Type B pancreatic cell (in vitro differentiated cells): ENCODE measurements around the gene IPO9. TPM values are rescaled to one million over a fixed set of nuclear protein-coding genes. Genes with fewer than 3 reads are reported as not detected.

Experiments
- DNase-seq: peaks from one replicate; pipeline ENCODE4 v3.0.0; 2021; ENCODE audit warnings: mixed read lengths; ENCODE audit not compliant: unreplicated experiment; ENCODE audit errors: extremely low spot score
- H3K27ac Mint-ChIP-seq: 2 replicates; pipeline ENCODE4 v1.8.0; 2021; ENCODE audit warnings: mild to moderate bottlenecking, mixed read lengths
- H3K27me3 Mint-ChIP-seq: 2 replicates; pipeline ENCODE4 v1.8.0; 2021; ENCODE audit warnings: mixed read lengths
- H3K36me3 Mint-ChIP-seq: 2 replicates; pipeline ENCODE4 v1.8.0; 2021; ENCODE audit warnings: mixed read lengths
- H3K4me1 Mint-ChIP-seq: one replicate; pipeline ENCODE4 v1.8.0; 2021; ENCODE audit warnings: mixed read lengths; ENCODE audit not compliant: unreplicated experiment
- H3K4me3 Mint-ChIP-seq: 2 replicates; pipeline ENCODE4 v1.8.0; 2021; ENCODE audit warnings: mild to moderate bottlenecking, mixed read lengths
- H3K9me3 Mint-ChIP-seq: 2 replicates; pipeline ENCODE4 v1.8.0; 2021; ENCODE audit warnings: mixed read lengths
- CTCF ChIP-seq: fragments of 200-600 bp; sonication (generic); conservative IDR thresholded peaks from 2 replicates; pipeline ENCODE4 v1.5.0; 2021; ENCODE audit warnings: antibody characterized with exemption, mild to moderate bottlenecking
- total RNA-seq: library from RNA; stranded (reverse); gene quantifications from 2 replicates; pipeline ENCODE4 v1.2.1, GENCODE V29; 2021; ENCODE audit warnings: low replicate concordance

The IPO9 gene
- total RNA-seq, 1 donor from 2014 or later = 92.4 TPM

- TF ChIP-seq CTCF = no peak
- H3K4me1 Mint-ChIP-seq = peaks cover 16% of the 10 kb centered on the region
Measured at GRCh38 chr1:201783058-201783457, 45.9 kb upstream of the IPO9 start.

GRCh38 chr1:201783572-201783971 lies 45.4 kb upstream of the IPO9 start:
- peaks cover 50% of the 10 kb centered on the region for H3K36me3 Mint-ChIP-seq
- no peak for TF ChIP-seq CTCF
- no peak overlapping the region for H3K27ac Mint-ChIP-seq
- H3K9me3 Mint-ChIP-seq = no peaks in the 10 kb centered on the region
- no peak for DNase-seq
- peaks cover 11% of the 10 kb centered on the region for H3K4me1 Mint-ChIP-seq
- no peak overlapping the region for H3K4me3 Mint-ChIP-seq
- H3K27me3 Mint-ChIP-seq = no peaks in the 10 kb centered on the region

More at GRCh38 chr1:201783058-201783457, 45.9 kb upstream of the IPO9 start:
- no peak overlapping the region for H3K4me3 Mint-ChIP-seq
- no peaks in the 10 kb centered on the region for H3K9me3 Mint-ChIP-seq
- peaks cover 49% of the 10 kb centered on the region for H3K36me3 Mint-ChIP-seq
- no peak overlapping the region for H3K27ac Mint-ChIP-seq
- H3K27me3 Mint-ChIP-seq = no peaks in the 10 kb centered on the region
- no peak for DNase-seq

GRCh38 chr1:201785291-201785690 lies 43.7 kb upstream of the IPO9 start:
- Mint-ChIP-seq H3K27ac (no peak overlapping the region), H3K36me3 (peaks cover 57% of the 10 kb centered on the region)

GRCh38 chr1:201786824-201787223 lies 42.1 kb upstream of the IPO9 start:
- H3K4me1 Mint-ChIP-seq = peaks cover 16% of the 10 kb centered on the region
- H3K9me3 Mint-ChIP-seq = no peaks in the 10 kb centered on the region
- peaks cover 56% of the 10 kb centered on the region for H3K36me3 Mint-ChIP-seq
- H3K27me3 Mint-ChIP-seq = no peaks in the 10 kb centered on the region
- no peak overlapping the region for H3K4me3 Mint-ChIP-seq
- DNase-seq = no peak
- H3K27ac Mint-ChIP-seq = no peak overlapping the region
- TF ChIP-seq CTCF = no peak

More at GRCh38 chr1:201785291-201785690, 43.7 kb upstream of the IPO9 start:
- no peak for TF ChIP-seq CTCF
- no peak for DNase-seq
- Mint-ChIP-seq H3K9me3 (no peaks in the 10 kb centered on the region), H3K4me1 (peaks cover 3% of the 10 kb centered on the region), H3K4me3 (no peak overlapping the region), H3K27me3 (no peaks in the 10 kb centered on the region)

- no peak overlapping the region for H3K27ac Mint-ChIP-seq
- no peak overlapping the region for H3K4me3 Mint-ChIP-seq
- H3K36me3 Mint-ChIP-seq = peaks cover 53% of the 10 kb centered on the region
- H3K9me3 Mint-ChIP-seq = no peaks in the 10 kb centered on the region
- TF ChIP-seq CTCF = no peak
- H3K4me1 Mint-ChIP-seq = peaks cover 29% of the 10 kb centered on the region
- H3K27me3 Mint-ChIP-seq = no peaks in the 10 kb centered on the region
- no peak for DNase-seq
Measured at GRCh38 chr1:201788296-201788695, 40.7 kb upstream of the IPO9 start.

GRCh38 chr1:201789245-201789644 lies 39.7 kb upstream of the IPO9 start:
- peaks cover 29% of the 10 kb centered on the region for H3K4me1 Mint-ChIP-seq
- H3K9me3 Mint-ChIP-seq = no peaks in the 10 kb centered on the region
- H3K4me3 Mint-ChIP-seq = no peak overlapping the region
- TF ChIP-seq CTCF = no peak
- peaks cover 50% of the 10 kb centered on the region for H3K36me3 Mint-ChIP-seq
- H3K27me3 Mint-ChIP-seq = no peaks in the 10 kb centered on the region
- DNase-seq = no peak
- no peak overlapping the region for H3K27ac Mint-ChIP-seq
